NCI-H2171 (cell line): Measurements from ENCODE around the gene ALDH3B2.
"Not testable (repeated sequence)": the region's sequence is repeated elsewhere in the genome, so short reads cannot be mapped to it uniquely, and the experiment has no call there.

Experiments
- DNase-seq: peaks from one replicate; lab custom pipeline; 2025; lab: John Stamatoyannopoulos, UW

Gene ALDH3B2

DNA sequence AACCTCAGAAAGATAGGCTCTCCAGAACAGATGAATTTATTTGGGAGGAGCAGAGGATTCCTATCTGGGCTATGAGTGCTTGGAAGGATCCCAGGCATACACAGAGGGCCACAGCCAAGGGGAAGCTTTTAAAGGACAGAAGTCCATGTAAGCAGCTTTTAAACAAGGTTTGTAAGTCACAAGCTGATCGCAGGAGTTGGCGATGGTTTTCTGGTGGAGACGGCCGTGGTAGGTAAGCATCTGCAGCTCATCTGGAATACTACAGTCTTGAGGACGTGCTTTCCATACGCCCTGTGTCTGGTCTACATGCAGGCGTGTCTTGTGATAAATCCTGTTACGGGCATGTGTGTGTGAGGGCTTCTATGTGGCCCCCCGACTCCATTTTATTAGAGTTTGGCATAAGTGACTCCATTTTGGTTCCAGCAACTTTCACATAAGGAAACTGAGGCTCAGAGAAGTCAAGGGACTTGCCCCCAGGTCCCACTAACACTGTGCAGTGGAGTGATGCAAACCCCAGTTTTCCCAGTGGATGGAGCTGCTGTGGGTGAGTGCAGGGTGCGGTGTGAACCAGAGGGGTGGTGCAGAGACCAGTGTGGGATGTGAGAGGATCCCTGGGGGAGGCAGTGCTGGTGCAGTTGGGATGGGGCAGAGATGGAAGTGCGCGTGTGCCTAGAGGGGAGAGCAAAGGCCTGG lies 12.1 kb downstream of the ALDH3B2 start:
- DNase-seq = no peak

DNA sequence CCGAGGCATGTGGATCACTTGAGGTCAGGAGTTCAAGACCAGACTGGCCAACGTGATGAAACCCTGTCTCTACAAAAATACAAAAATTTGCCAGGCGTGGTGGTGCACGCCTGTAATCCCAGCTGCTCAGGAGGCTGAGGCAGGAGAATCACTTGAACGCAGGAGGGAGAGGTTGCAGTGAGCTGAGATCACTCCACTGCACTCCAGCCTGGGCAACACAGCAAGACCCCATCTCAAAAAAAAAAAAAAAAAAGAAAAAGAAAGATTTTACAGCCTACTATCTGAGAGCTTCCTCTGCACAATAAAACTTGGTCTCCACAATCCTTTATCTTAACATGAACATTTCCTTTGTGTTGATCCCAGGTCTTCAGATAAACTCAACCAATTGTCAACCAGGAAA lies 13.7 kb downstream of the ALDH3B2 start:
- DNase-seq = not testable (repeated sequence)

- not testable (repeated sequence) for DNase-seq
These were observed 14.7 kb downstream of the ALDH3B2 start for GRCh38 chr11:67659651-67660165.

DNA sequence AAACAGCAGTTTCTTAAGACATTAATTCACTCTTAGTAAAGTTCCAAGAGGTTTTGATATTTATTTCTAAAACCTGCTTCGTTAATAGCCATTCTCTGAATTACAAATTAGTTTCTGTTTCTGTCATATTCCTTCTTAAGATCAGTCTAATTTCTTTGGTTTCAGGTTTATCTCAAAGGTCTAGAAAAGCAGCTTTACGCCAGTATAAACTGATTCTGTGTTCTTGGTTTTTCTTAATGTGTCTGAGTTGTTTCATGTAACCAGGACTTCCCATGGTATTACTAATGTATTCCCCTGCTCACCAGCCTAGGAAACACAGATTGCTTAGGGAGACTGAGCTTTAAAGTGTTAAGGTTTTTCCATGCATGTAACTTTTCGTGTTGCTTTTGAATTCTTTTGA lies 17.1 kb downstream of the ALDH3B2 start:
- DNase-seq = no peak

GRCh38 chr11:67656278-67656922 lies 18.0 kb downstream of the ALDH3B2 start:
- DNase-seq = no peak

GRCh38 chr11:67654225-67654624 lies 20.2 kb downstream of the ALDH3B2 start:
- no peak for DNase-seq

GRCh38 chr11:67652965-67653845 lies 21.2 kb downstream of the ALDH3B2 start:
- DNase-seq = no peak

DNA sequence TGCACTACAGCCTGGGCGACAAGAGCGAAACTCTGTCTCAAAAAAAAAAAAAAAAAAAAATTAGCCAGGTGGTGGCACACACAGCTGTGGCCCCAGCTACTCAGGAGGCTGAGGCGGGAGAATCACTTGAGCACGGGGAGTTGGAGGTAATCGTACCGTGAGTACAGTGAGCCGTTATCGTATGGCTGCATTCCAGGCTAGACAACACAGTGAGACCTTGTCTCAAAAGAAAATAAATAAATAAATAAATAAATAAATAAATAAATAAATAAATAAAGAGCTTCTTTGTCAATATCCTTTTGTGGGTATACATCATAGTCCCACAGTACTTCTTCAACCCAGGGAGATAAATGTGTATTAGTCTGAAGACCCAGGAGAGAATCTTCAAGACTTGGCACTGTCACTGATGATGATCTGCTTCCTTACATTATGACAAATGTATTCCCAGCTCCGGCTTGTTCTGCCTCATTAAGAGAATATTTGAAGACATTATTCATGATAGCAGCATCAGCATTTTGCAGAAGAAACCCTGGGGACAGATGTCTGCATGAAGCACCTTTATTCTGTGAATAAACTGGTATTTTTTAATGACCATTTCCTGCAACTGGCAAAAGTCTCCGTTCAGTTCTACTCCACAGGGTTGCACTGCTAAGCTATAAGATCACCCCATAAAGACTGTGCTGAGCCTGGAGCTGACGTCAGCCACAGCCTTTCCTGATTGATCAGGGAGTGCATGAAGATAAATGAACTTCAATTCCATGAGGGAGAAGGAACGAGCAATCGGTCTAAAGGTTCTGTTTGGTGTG lies 22.2 kb downstream of the ALDH3B2 start:
- DNase-seq = no peak

GRCh38 chr11:67649634-67650510 lies 24.6 kb downstream of the ALDH3B2 start:
- DNase-seq = no peak

DNA sequence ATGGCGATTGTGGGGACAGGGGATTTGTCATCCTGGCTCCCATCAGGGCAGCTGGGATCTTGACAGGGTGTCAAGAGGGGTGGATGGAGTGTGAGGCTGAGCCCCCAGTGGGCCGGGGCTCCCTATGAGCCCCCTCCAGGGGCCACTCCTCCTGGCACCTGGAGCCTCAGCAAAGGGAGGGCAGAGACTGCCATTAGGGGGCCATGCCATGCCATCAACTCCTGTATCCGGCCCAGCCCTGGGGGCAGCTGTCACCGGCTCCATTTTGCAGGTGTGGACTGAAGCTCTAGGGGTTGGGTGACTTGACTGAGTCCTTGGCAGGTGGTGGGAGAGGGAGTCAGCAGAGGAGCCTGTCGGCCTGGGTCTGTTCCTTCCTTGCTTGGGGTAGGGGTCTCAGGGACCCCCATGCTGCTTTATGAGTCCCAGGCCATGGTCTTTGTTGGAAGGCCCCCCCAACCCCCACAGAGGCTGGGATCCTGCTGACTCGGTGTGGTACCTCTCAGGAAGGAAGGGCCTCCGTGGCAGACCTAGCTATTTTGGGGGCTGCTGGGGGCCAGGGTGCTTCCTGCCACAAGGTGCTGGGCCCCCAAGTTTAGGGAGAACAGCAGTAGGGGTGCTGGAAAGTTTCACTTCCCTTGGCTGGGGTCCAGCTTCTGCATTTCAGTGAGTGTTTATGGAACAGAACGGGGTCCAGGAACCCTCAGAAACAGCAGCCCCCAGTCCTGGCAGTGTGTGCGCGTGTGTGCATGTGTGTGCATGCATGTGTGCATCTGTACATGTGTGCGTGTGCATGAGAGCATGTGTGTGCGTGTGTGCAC lies 25.4 kb downstream of the ALDH3B2 start:
- no peak for DNase-seq

- no peak for DNase-seq
These were observed 26.2 kb downstream of the ALDH3B2 start for GRCh38 chr11:67648140-67648795.

DNA sequence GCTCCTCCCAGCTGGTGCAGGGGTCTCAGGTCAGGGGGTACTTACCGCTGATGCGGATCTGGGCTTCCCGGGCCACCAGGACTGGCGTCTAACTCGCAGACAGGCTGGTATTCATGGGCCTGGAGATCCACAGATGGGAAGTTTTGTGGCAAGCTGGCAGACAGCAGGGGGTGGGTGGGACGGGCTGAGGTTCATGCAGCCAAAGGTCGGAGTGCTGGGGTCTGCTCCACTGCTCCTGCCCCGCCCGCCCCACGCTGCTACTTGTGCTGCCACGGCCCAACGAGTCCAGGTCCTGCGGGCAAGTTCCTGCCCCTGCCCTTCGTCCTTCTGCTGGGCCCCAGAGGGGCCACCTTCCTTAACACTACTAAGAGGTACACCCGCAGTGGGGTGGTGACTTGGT lies 27.0 kb downstream of the ALDH3B2 start:
- DNase-seq = no peak

- DNase-seq = no peak
These were observed 27.7 kb downstream of the ALDH3B2 start for GRCh38 chr11:67646535-67647336.

DNA sequence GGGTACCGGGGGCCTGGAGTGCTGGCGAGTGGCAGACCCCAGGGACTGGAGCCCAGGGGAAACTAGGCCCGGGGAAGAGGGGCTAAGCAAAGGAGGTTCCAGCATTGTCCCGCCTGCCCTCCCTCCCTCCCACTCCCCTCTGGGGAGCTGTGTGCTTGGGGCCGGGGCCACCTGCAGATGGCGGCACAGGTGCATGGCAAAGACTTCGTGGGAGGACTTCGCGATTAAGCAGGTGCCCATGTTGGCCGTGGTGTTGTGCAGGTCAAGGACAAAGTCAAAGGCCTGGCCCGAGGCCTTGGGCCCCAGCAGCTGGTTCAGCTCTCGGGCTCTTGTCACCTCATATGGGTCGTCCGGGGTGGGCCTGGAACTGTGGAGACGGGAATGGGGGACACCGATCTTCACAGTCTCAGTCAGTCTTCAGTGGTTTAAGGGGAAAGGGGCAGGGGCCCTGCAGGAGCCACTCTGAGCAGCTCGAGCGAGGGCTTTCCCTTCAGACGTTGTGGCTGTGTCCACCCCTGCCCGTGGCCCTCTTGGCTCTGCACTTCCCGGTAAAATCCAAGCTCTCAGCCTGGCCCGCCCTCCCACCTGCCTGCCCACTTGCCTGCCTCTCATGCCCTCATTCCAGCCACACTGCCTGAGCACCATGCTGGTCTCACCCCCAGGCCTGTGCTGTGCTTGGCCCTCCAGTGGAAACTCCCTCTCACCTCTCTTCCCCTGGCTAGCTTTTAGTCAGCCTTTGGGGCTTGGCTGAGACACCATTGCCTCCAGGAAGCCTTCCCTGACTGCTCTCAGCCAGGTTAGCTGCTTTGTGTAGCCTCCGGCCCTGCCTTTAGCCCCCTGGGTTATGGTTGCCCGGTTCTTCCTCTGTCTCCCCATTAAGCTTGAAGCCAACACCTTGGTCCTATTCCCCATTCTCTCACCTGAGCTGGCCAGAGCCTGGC lies 28.6 kb downstream of the ALDH3B2 start:
- no peak for DNase-seq

GRCh38 chr11:67644472-67645418 lies 29.7 kb downstream of the ALDH3B2 start:
- DNase-seq = no peak

DNA sequence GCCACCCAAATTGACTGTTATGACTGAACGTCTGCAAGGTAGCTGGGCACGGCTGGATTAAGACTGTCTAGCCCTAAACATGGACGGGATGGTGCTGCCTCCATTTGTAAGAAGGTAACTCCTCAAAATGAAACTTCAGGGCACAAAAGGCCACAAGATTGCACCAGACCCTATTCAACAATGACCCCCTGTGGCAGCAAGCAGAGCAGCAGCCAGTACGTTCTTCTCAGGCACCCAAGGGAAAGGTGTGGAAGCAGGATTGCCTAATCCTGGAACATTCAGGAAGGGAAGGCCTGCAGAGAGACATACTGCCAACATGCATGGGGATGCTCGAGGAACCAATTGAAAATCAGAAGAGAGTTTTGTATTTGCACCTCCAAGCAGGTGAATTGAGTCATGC lies 30.4 kb downstream of the ALDH3B2 start:
- no peak for DNase-seq
